Fibroblast of upper back skin (primary cell): ENCODE data around the gene ARHGAP12.

ENCODE experiments used
- DNase-seq: peaks from one replicate; pipeline ENCODE4 v3.0.0-alpha.2; 2013

The ARHGAP12 gene

GRCh38 chr10:31762316-31762715 lies 166.3 kb downstream of the ARHGAP12 start:
- DNase-seq, result no peak

- no peak for DNase-seq
Measured at GRCh38 chr10:31761156-31761555, 167.5 kb downstream of the ARHGAP12 start.

GRCh38 chr10:31760674-31761081 lies 168.0 kb downstream of the ARHGAP12 start:
- no peak for DNase-seq

- DNase-seq, result peak; percentile 99
Measured at GRCh38 chr10:31759799-31760626, 168.6 kb downstream of the ARHGAP12 start.

- no peak for DNase-seq
Measured at GRCh38 chr10:31759124-31759798, 169.4 kb downstream of the ARHGAP12 start.

- DNase-seq, result peak; percentile 76
Measured at GRCh38 chr10:31758495-31758894, 170.1 kb downstream of the ARHGAP12 start.

- no peak for DNase-seq
Measured at GRCh38 chr10:31757831-31758230, 170.8 kb downstream of the ARHGAP12 start.

GRCh38 chr10:31757386-31757791 lies 171.2 kb downstream of the ARHGAP12 start:
- DNase-seq, result no peak

GRCh38 chr10:31756729-31757110 lies 171.9 kb downstream of the ARHGAP12 start:
- DNase-seq, result no peak

- no peak for DNase-seq
Measured at GRCh38 chr10:31756101-31756728, 172.4 kb downstream of the ARHGAP12 start.
